Fibroblast of villous mesenchyme (primary cell): Measurements from ENCODE around the gene MTMR3. TPM values are rescaled to one million over a fixed set of nuclear protein-coding genes. Genes with fewer than 3 reads are reported as not detected.
A peak's percentile ranks its signal among the peaks of the same experiment; 100 is the strongest.

Experiments
- DNase-seq: peaks from one replicate; pipeline ENCODE4 v3.0.0-alpha.2; 2010; ENCODE audit warnings: low read depth
- H3K4me3 ChIP-seq: 2 replicates; pipeline ENCODE4 v1.5.1; 2011; ENCODE audit warnings: low read depth, mild to moderate bottlenecking, low read length
- CTCF ChIP-seq: IDR thresholded peaks from 2 replicates; pipeline ENCODE4 v1.5.1; 2012; ENCODE audit warnings: low read depth, mild to moderate bottlenecking, low read length; ENCODE audit not compliant: insufficient read depth
- total RNA-seq: library from RNA; depleted of rRNA; stranded (reverse); fragments of >200 nt; gene quantifications from 2 replicates; pipeline ENCODE4 v1.2.3, GENCODE V29; 2012

The MTMR3 gene
- total RNA-seq, 1 donor = 51.4 TPM

GRCh38 chr22:30001459-30001858 lies 118.5 kb downstream of the MTMR3 start:
- H3K4me3 ChIP-seq = no peak overlapping the region
- DNase-seq = no peak
- no peak for TF ChIP-seq CTCF

GRCh38 chr22:30002861-30003486 lies 120.0 kb downstream of the MTMR3 start:
- no peak for DNase-seq
- TF ChIP-seq CTCF = no peak
- no peak overlapping the region for H3K4me3 ChIP-seq

- no peak for DNase-seq
- H3K4me3 ChIP-seq = no peak overlapping the region
- no peak for TF ChIP-seq CTCF
Observed at GRCh38 chr22:30004101-30004500, 121.1 kb downstream of the MTMR3 start.

GRCh38 chr22:30004694-30005093 lies 121.7 kb downstream of the MTMR3 start:
- no peak for TF ChIP-seq CTCF

GRCh38 chr22:30005213-30005857 lies 122.4 kb downstream of the MTMR3 start:
- TF ChIP-seq CTCF = peak; percentile 99
- peak; percentile 77 for DNase-seq
- H3K4me3 ChIP-seq = no peak overlapping the region

More at GRCh38 chr22:30004694-30005093, 121.7 kb downstream of the MTMR3 start:
- H3K4me3 ChIP-seq = no peak overlapping the region
- DNase-seq = no peak

- TF ChIP-seq CTCF = no peak
- H3K4me3 ChIP-seq = no peak overlapping the region
- no peak for DNase-seq
Observed at GRCh38 chr22:30007361-30007760, 124.4 kb downstream of the MTMR3 start.
